Measurements from ENCODE around the gene ZNF280D. TPM values are rescaled to one million over a fixed set of nuclear protein-coding genes. Genes with fewer than 3 reads are reported as not detected.

ZNF280D gene
- total and polyA plus RNA-seq, 2 of the 8 experiments (the other 6 are each of a cell fraction or from before 2014, with no cell fraction given) = 7.4 to 27.5 TPM

GRCh38 chr15:56681113-56681512 is 52.2 kb downstream of the ZNF280D start:
- H3K9me3 ChIP-seq (ENCODE audit: insufficient read depth in 2 of 2, low read depth in 1 of 2, low read length in 1 of 2) = no peaks in the 10 kb centered on the region
- H3K23me2 ChIP-seq (ENCODE audit: low read depth, low read length) = no peaks in the 10 kb centered on the region
- H3K9ac ChIP-seq (replicated peaks in 1 of 4; ENCODE audit: extremely low read depth in 1 of 4, low read depth in 3 of 4, low read length in 3 of 4) = no peak overlapping the region
- no peak overlapping the region for H2AFZ ChIP-seq (ENCODE audit: low read length)
- no peak overlapping the region for H4K8ac ChIP-seq (ENCODE audit: extremely low read depth, insufficient read depth, low read length)
- no peak for DNase-seq (ENCODE audit: low read depth in 1 of 2, low spot score in 2 of 2)
- ChIA-PET CTCF (ENCODE audit: partially characterized antibody) (interaction anchor here (1.2 kb wide), 1 partner anchor 22 kb away, joined by 3 read pairs; no protein-coding TSS in a partner anchor), POLR2A (ENCODE audit: partially characterized antibody) (no interaction called here)
- H3K4ac ChIP-seq (replicated peaks; ENCODE audit: insufficient read length, low read depth, low read length) = no peak overlapping the region
- no peaks in the 10 kb centered on the region for H3K36me3 ChIP-seq (ENCODE audit: control insufficient read depth in 2 of 4, insufficient read depth in 4 of 4, low read length in 3 of 4)
- no peak overlapping the region for H3K56ac ChIP-seq (replicated peaks; ENCODE audit: insufficient read length, low read depth, low read length)
- no peaks in the 10 kb centered on the region for H3K4me1 ChIP-seq (replicated peaks in 1 of 4; ENCODE audit: control insufficient read depth in 3 of 4, insufficient read depth in 4 of 4, low read length in 3 of 4)
- H4K5ac ChIP-seq (ENCODE audit: insufficient read length, low read depth, low read length) = no peak overlapping the region
- no peak overlapping the region for H2AK5ac ChIP-seq (ENCODE audit: low read depth, low read length)
- no peak overlapping the region for H2BK15ac ChIP-seq (ENCODE audit: low read length)
- no peak overlapping the region for H2BK5ac ChIP-seq (ENCODE audit: low read depth, low read length)
- H2BK120ac ChIP-seq (replicated peaks; ENCODE audit: low read depth, low read length) = no peak overlapping the region
- no peak overlapping the region for H2BK12ac ChIP-seq (ENCODE audit: low read depth, low read length)
- H3K4me3 ChIP-seq (ENCODE audit: extremely low read depth in 1 of 4, insufficient read depth in 2 of 4, low read depth in 3 of 4, low read length in 4 of 4) = no peak overlapping the region
- H4K91ac ChIP-seq (replicated peaks; ENCODE audit: insufficient read length, low read length) = no peak overlapping the region
- H3K27me3 ChIP-seq (replicated peaks in 1 of 4; ENCODE audit: control insufficient read depth in 3 of 4, extremely low read depth in 1 of 4, insufficient read depth in 3 of 4, low read length in 3 of 4) = no peaks in the 10 kb centered on the region
- no peak overlapping the region for H3K27ac ChIP-seq (ENCODE audit: low read depth, low read length)
- H2BK20ac ChIP-seq (ENCODE audit: low read length) = no peak overlapping the region
- H3K14ac ChIP-seq (ENCODE audit: insufficient read length) = no peak overlapping the region
- H3K4me2 ChIP-seq (ENCODE audit: insufficient read depth in 1 of 2, low read depth in 2 of 2, low read length in 2 of 2) = no peak overlapping the region
- no peak overlapping the region for H3K23ac ChIP-seq (ENCODE audit: insufficient read length)
- FAIRE-seq = no peak
- H4K20me1 ChIP-seq (replicated peaks in 1 of 2; ENCODE audit: control insufficient read depth in 1 of 2, insufficient read depth in 2 of 2, low read length in 2 of 2) = no peaks in the 10 kb centered on the region
- H3K18ac ChIP-seq (ENCODE audit: extremely low read depth, low read length) = no peak overlapping the region
- no peaks in the 10 kb centered on the region for H3K79me2 ChIP-seq (ENCODE audit: control insufficient read depth in 1 of 2, insufficient read depth in 2 of 2, low read length in 2 of 2)
- H3K79me1 ChIP-seq (ENCODE audit: low read depth, low read length) = no peaks in the 10 kb centered on the region
- TF ChIP-seq GABPA (IDR thresholded peaks at IDR 0.05; ENCODE audit: borderline replicate concordance, insufficient read depth, low read length) (no peak), SIX5 (IDR thresholded peaks at IDR 0.05; ENCODE audit: low read depth, low read length) (no peak), POLR2AphosphoS5 (IDR thresholded peaks at IDR 0.05; ENCODE audit: low read depth, low read length) (no peak), SP1 (IDR thresholded peaks at IDR 0.05; ENCODE audit: low read depth, low read length) (no peak)

All from H1 (cell line).